ENCODE data around the gene ZNF319. TPM values are rescaled to one million over a fixed set of nuclear protein-coding genes. Genes with fewer than 3 reads are reported as not detected.

Gene ZNF319
- total and polyA plus RNA-seq, 10 of the 15 experiments (the other 5 are each of a cell fraction or from before 2014, with no cell fraction given) = 0.29 to 7.4 (median 1.7) TPM

DNA sequence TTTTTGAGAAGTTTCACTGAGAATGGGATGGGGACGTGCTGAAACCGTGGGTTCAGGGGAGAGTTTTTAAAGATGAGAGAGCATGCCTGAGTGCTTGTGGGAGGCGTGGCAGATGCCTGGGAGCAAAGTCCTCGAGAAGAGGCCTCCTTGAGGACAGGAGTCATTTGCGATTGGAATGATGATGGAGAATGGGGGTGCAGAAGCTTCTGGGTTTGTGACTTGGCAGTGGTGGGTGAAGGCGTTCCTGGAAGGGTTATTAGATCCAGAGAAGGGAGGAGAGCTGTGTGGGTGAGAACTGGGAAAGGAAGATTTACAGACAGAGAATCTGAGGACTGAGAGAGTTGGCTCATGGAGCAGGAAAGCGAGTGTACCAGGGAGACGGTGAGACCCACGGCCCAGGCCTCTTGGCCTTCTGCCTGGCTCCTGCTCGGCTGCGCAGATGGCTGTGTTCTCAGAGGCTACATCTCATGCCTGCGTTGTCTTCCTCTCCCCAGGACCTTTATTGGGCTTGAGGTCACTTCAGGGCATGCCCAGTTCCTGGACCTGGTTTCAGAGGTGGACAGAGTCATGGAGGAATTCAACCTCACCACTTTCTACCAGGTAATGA, 16.5 kb upstream of the ZNF319 start (continued):
- TF ChIP-seq SP1 (IDR thresholded peaks at IDR 0.05; ENCODE audit: low read depth, low read length) (no peak), POLR2A (IDR thresholded peaks at IDR 0.05; ENCODE audit: low read depth, low read length) (no peak), MLLT1 (IDR thresholded peaks at IDR 0.05) (no peak), POLR2AphosphoS2 (IDR thresholded peaks at IDR 0.05; ENCODE audit: low read depth, low read length) (no peak), CBX3 (IDR thresholded peaks at IDR 0.05; ENCODE audit: borderline replicate concordance, low read depth) (no peak)

DNA sequence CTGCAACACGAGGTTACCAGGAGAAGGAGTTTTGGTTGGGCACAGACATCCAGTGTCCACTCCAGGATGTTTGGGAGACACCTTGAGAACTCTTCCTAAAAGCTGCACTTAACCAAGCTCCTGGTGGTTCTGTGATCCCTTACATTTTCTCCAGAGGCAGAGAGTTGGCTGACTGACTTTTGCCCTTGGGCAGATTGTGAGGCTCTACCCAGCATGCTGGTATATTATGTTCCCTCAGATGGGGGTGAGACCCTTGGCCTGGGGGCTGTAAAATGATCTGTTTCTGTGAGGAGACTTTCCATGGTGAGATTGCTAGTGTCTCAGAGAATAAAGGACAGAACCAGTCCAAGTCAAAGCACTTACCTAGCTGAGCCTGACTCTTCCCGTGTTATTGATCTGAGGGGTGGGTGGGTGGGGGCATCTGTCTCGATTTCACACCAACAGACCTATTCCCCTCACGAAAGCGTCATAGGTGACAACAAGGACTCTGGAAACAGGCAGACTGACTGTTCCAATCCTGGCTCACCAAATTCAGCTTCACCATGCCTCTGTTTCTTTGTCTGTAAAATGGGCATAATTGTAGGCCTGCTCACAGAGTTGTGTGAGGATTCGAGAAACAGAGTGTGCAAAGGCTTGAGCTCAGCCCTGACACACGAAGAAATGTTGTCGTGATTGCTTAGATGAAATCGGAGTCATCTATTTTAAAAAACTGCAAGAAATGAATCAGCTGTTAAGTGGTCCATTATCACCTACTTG, 12.9 kb upstream of the ZNF319 start:
- 77% methylated on average over 9 of the region's 9 CpGs for WGBS (ENCODE audit: insufficient coverage, insufficient replicate concordance, low lambda C conversion rate, missing lambda C conversion rate)
- ChIA-PET CTCF (interaction anchor here (0.6 to 2.4 kb wide), 6 partner anchors 10 to 462 kb away, joined by 3 to 9 read pairs (median 3); no protein-coding TSS in a partner anchor), RAD21 (ENCODE audit: unreplicated experiment) (no interaction called here), POLR2A (interaction anchor here (0.6 kb wide), 1 partner anchor 339 kb away, joined by 3 read pairs; no protein-coding TSS in a partner anchor), SMC1A (ENCODE audit: uncharacterized antibody, unreplicated experiment) (interaction anchor here (1.0 to 2.0 kb wide), 3 partner anchors 12 to 114 kb away, joined by 4 to 7 read pairs (median 4); partner anchors contain the start of gene USB1)
- Histone ChIP-seq H3K27me3 (replicated peaks in 1 of 2; ENCODE audit: control insufficient read depth in 2 of 2, insufficient read depth in 2 of 2, low read length in 1 of 2) (no peaks in the 10 kb centered on the region), H3K27ac (ENCODE audit: control insufficient read depth, insufficient read depth) (no peak overlapping the region), H3K79me2 (ENCODE audit: control insufficient read depth, insufficient read depth, low read length) (no peaks in the 10 kb centered on the region), H3K9me3 (replicated peaks; ENCODE audit: control insufficient read depth, insufficient read depth, low read length) (no peaks in the 10 kb centered on the region), H3K36me3 (ENCODE audit: control insufficient read depth in 2 of 2, insufficient read depth in 2 of 2, low read length in 1 of 2) (peaks cover 11 to 12% of the 10 kb centered on the region in 2 experiments; a peak in 3 of 4 replicates), H2AFZ (ENCODE audit: control insufficient read depth, low read depth, low read length) (no peak overlapping the region), H3K9ac (ENCODE audit: control insufficient read depth, insufficient read depth, low read length) (no peak overlapping the region), H3K4me3 (no peak overlapping the region), H3K4me2 (ENCODE audit: control insufficient read depth, insufficient read depth) (no peak overlapping the region), H4K20me1 (ENCODE audit: control insufficient read depth, insufficient read depth) (no peaks in the 10 kb centered on the region), H3K4me1 (ENCODE audit: control insufficient read depth, insufficient read depth, low read length) (no peaks in the 10 kb centered on the region)
- in situ Hi-C loops (cut with MboI) (no loop called here), intact Hi-C loops (cut with micrococcal nuclease; ENCODE audit: unreplicated experiment) (no loop called here)
- FAIRE-seq (no peak), DNase-seq (ENCODE audit: low read depth, low spot score) (no peak), ATAC-seq (no peak)
- BruUV-seq (replicated peaks) = no TSS peak
- TF ChIP-seq RBBP5 (conservative IDR thresholded peaks at IDR 0.05) (no peak), CHD2 (IDR thresholded peaks at IDR 0.05; ENCODE audit: borderline replicate concordance, low read depth, low read length) (no peak), USF2 (IDR thresholded peaks at IDR 0.05; ENCODE audit: borderline replicate concordance, low read depth, low read length) (no peak), NRF1 (conservative IDR thresholded peaks at IDR 0.05; ENCODE audit: low read depth, low read length) (no peak), ASH2L (IDR thresholded peaks at IDR 0.05; ENCODE audit: borderline replicate concordance, low read depth) (no peak), DPF2 (IDR thresholded peaks at IDR 0.05) (no peak), CREB1 (IDR thresholded peaks at IDR 0.05; ENCODE audit: low read depth) (no peak), POLR2A (IDR thresholded peaks at IDR 0.05; ENCODE audit: low read depth, low read length) (no peak), STAT1 (conservative IDR thresholded peaks at IDR 0.05) (no peak), ZNF207 (IDR thresholded peaks at IDR 0.05; ENCODE audit: borderline replicate concordance) (no peak), IKZF1 (conservative IDR thresholded peaks at IDR 0.05) (no peak)
- TF ChIP-seq, protein P1, sequence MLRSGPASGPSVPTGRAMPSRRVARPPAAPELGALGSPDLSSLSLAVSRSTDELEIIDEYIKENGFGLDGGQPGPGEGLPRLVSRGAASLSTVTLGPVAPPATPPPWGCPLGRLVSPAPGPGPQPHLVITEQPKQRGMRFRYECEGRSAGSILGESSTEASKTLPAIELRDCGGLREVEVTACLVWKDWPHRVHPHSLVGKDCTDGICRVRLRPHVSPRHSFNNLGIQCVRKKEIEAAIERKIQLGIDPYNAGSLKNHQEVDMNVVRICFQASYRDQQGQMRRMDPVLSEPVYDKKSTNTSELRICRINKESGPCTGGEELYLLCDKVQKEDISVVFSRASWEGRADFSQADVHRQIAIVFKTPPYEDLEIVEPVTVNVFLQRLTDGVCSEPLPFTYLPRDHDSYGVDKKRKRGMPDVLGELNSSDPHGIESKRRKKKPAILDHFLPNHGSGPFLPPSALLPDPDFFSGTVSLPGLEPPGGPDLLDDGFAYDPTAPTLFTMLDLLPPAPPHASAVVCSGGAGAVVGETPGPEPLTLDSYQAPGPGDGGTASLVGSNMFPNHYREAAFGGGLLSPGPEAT (IDR thresholded peaks at IDR 0.05; ENCODE audit: low read depth) = no peak

All from GM12878 (cell line).